SU-DHL-6 (cell line): ENCODE data around the gene OSBPL2.

Source experiments
- CTCF ChIP-seq: fragments of 200-600 bp; sonication (generic); IDR thresholded peaks from one replicate; pipeline ENCODE4 v1.5.1; 2017; ENCODE audit warnings: antibody characterized with exemption, mild to moderate bottlenecking, low read length, moderate library complexity; ENCODE audit not compliant: insufficient read depth, poor library complexity, severe bottlenecking
- EZH2phosphoT487 ChIP-seq: fragments of 200-600 bp; sonication (generic), shearing (Covaris generic); conservative IDR thresholded peaks from 2 replicates; pipeline ENCODE4 v1.6.1; 2018; ENCODE audit warnings: mild to moderate bottlenecking, antibody characterized with exemption, low read length, moderate library complexity, mixed read lengths

- no peak for TF ChIP-seq CTCF
- no peak for TF ChIP-seq EZH2phosphoT487
Measured at GRCh38 chr20:62336329-62336728, 98.0 kb downstream of the OSBPL2 start.
